GM12873 (cell line): ENCODE results near the gene FNDC11.

Source experiments
- CTCF ChIP-seq: IDR thresholded peaks from 2 replicates; pipeline ENCODE4 v1.5.1; 2012; ENCODE audit warnings: low read depth, mild to moderate bottlenecking, moderate library complexity, low read length, control low read depth; ENCODE audit not compliant: insufficient read depth; ENCODE audit errors: missing control alignments

The FNDC11 gene, protein sequence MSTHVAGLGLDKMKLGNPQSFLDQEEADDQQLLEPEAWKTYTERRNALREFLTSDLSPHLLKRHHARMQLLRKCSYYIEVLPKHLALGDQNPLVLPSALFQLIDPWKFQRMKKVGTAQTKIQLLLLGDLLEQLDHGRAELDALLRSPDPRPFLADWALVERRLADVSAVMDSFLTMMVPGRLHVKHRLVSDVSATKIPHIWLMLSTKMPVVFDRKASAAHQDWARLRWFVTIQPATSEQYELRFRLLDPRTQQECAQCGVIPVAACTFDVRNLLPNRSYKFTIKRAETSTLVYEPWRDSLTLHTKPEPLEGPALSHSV

GRCh38 chr20:63553933-63554290 lies at the start of gene FNDC11:
TSS of gene FNDC11 (plus strand) at chr20:63554159. CDS start at chr20:63555664, 1,505 bp downstream.
- TF ChIP-seq CTCF = no peak

DNA sequence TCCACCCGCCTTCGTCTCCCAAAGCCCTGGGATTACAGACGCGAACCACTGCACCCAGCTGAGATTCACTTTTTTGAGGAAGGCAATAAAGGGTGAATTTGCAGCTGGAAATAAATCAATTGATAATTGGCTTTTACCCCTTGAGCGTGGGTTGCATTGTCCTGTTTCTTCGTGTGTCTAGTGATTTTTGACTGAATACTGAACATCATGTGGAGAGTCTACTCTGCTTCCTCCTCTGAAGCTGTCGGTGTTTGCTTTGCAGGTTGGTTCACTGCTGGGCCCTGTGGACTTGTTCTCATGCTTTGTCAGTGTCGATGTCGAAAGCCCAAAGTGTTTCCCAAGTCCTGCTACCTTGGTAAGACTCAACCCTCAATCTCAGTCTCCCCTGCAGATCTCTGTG lies 49.3 kb upstream of the FNDC11 start:
- no peak for TF ChIP-seq CTCF

DNA sequence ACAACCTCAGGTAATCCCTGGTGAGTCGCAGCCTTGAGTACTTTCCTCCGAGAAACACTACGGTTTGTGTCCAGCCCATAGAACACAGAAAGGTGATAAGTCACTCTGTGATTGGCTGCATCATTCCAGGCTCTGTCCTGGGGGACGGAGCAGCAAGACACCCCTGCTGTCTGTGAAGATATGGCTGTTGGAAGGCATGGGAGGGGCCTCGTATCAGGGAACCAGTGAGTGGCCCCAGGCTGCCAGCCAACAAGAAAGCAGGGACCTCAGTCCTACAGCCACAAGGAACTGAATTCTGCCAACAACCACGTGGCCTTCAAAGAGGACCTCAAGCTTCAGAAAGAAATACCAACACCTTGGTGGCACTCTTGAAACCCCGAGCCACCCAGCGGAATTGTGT lies 48.7 kb upstream of the FNDC11 start:
- TF ChIP-seq CTCF = no peak

DNA sequence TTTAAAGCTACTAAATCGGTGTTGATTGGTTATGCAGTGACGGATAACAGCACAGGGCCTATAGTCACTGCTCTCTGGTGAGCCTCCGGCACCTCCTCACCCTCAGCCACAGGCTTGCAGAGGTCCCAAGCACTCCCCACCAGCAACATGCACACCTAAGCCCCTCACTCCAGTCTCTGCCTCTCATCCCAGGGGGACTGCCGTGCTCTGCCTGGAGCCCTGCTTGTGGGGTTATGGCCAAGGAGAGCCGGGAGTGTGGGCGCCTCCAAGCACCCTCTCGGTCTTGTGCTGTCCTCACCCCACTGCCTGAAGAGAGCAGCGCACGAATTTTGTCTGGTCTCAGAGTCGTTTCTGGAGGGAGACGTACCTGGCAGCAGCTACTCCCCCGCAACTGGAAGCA lies 48.2 kb upstream of the FNDC11 start:
- no peak for TF ChIP-seq CTCF

- TF ChIP-seq CTCF = no peak
Observed at GRCh38 chr20:63507083-63507743, 46.7 kb upstream of the FNDC11 start.

- TF ChIP-seq CTCF = no peak
Observed at GRCh38 chr20:63508072-63508768, 45.7 kb upstream of the FNDC11 start.

GRCh38 chr20:63509088-63509564 lies 44.8 kb upstream of the FNDC11 start:
- TF ChIP-seq CTCF = no peak
